ENCODE results near the gene ATP5PO.

DNA sequence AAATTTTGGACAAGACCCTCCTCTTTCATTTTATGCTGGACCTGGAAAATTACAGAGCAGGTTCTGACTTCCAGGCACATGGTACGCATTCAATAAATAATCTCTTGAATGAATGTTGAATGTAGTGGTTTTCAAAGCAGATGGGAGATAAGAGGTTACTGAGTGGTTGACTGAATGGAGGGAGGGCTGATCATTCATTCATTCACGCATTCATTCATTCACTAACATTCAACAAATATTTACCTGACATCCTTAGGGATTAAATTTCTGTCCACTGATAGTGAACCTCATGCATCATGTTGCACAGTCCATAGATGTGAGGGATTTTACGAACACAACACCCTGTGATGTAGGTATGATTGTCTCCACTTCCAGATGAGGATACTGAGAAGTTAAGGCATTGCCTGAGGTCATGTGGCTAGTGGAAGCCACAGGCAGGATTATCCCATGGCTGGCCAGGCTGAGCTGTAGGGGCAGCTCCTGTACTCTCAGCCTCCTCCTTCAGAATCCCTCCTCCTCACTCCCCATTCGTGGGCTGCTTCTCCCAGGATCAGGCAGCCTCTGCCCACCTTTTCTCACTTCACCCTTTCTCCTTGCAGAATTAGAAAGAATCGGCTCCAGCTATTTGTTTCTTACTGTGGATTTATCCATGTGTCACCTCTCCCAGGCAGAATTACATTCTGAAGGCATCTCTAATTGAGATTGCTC, 48.4 kb upstream of the ATP5PO start:
- TF ChIP-seq EZH2 (IDR thresholded peaks at IDR 0.05) = no peak
- TF ChIP-seq CTCF (IDR thresholded peaks at IDR 0.05) = no peak

Data from neural progenitor cell (in vitro differentiated cells).